Aorta (tissue), 5 donors: ENCODE results near the gene THSD7A. TPM values are rescaled to one million over a fixed set of nuclear protein-coding genes. Genes with fewer than 3 reads are reported as not detected.

Experiments used
- ATAC-seq: fragments of 200-7000 bp; cut with Tn5 transposase; one replicate; pipeline ENCODE4 v1.9.1; 2022; ENCODE audit warnings: moderate library complexity; ENCODE audit not compliant: low FRiP score
- DNase-seq, 2 donors: peaks; one replicate each; pipeline ENCODE4 v3.0.0-alpha.2; 2020
- H3K27ac ChIP-seq, 2 donors: one replicate each; pipeline ENCODE4 v1.5.1; 2013; ENCODE audit warnings: low read length in 2 of 2, mild to moderate bottlenecking in 2 of 2, moderate library complexity in 2 of 2, control low read depth in 1 of 2, inconsistent platforms in 1 of 2, low read depth in 1 of 2
- H3K27me3 ChIP-seq, 2 donors: one replicate each; pipeline ENCODE4 v1.6.1; 2013; ENCODE audit warnings: control low read depth in 1 of 2, low read length in 1 of 2, mild to moderate bottlenecking in 1 of 2, moderate library complexity in 1 of 2; ENCODE audit not compliant: insufficient read depth in 2 of 2, control insufficient read depth in 1 of 2
- H3K36me3 ChIP-seq, 2 donors: one replicate each; pipeline ENCODE4 v1.6.1; 2013; ENCODE audit warnings: control low read depth in 1 of 2, low read length in 1 of 2, mild to moderate bottlenecking in 1 of 2; ENCODE audit not compliant: insufficient read depth in 2 of 2, control insufficient read depth in 1 of 2
- H3K4me1 ChIP-seq, 2 donors: one replicate each; pipeline ENCODE4 v1.6.1; 2013; ENCODE audit warnings: low read length in 2 of 2, control low read depth in 1 of 2, mild to moderate bottlenecking in 1 of 2, moderate library complexity in 1 of 2; ENCODE audit not compliant: insufficient read depth in 2 of 2, control insufficient read depth in 1 of 2
- H3K4me3 ChIP-seq, 2 donors: one replicate each; pipeline ENCODE4 v1.5.1; 2013; ENCODE audit warnings: low read length in 2 of 2, control low read depth in 1 of 2, mild to moderate bottlenecking in 1 of 2
- H3K9me3 ChIP-seq: one replicate; pipeline ENCODE4 v1.6.1; 2013; ENCODE audit warnings: mild to moderate bottlenecking, low read length; ENCODE audit not compliant: control insufficient read depth
- whole genome bisulfite sequencing, 2 donors: extraction: QIAGEN DNeasy Blood & Tissue Kit; methylation state at CpG; one replicate each; pipeline ENCODE4 v1.1.7; 2013; 5-methylcytosine and 5-hydroxymethylcytosine counted together
- intact Hi-C, 2 donors: fragments of 100-400 bp; cut with DNase I; formaldehyde crosslinking; loops; one replicate each; pipeline versions ENCODE4 v1.14.2 to v1.15.0; 2022
- polyA plus RNA-seq, 2 donors: library from polyadenylated mRNA; stranded (reverse); fragments of 200-250 nt; gene quantifications; one replicate each; pipeline ENCODE4 v1.2.3, GENCODE V29; 2013
- total RNA-seq, 2 donors: library from RNA; stranded (reverse); fragmentation: NEBNext Ultra II Directional; extraction: Animal tissue kit (Norgen Biotek cat#: 25700); gene quantifications; one replicate each; pipeline ENCODE4 v1.2.1, GENCODE V29; 2021
- donor health status: healthy with polysubstance abuse.
- donor health status: Bipolar disorder and iron deficiency.
- donor health status: DM: no; HTN: no; CAD: no.
- donor health status: DM: no; HTN: no; CAD: no.
- donor health status: DM: yes; HTN: yes; CAD: no.

Gene THSD7A
- total and polyA plus RNA-seq, 4 donors, result 0.03 to 20.0 (median 12.1) TPM; not detected in 1

DNA sequence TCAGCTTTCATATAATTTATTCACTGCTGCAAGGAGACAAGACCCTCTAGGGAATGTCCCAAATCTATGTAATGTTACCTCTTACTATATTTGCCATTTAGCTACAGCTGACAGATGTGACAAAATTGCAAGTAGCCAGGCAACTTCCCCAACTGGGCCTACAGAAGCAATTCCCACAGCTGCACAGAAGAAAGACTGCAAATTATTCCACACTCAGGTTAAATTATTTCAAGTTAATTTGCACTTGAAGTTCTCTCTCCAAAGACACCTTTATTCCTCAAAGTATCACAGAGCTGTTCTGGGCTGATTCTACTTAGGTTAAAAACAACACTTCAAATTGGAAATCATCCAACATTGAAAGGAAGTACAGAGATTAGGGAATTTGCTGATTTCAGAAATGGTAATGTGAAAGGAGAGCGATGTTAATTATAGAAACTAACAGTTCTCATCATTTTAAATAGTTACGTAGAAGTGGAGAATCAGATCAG, 133.6 kb downstream of the THSD7A start:
- 19 to 27% methylated on average over 2 of the region's 2 CpGs for WGBS, 2 donors
- DNase-seq (no peak), ATAC-seq (no peak)
- no peaks in the 10 kb centered on the region for H3K4me1 ChIP-seq
- H3K4me3 ChIP-seq, result no peak overlapping the region
- no peaks in the 10 kb centered on the region for H3K27me3 ChIP-seq
- H3K27ac ChIP-seq, result no peak overlapping the region
- intact Hi-C loops, result no loop called here
- no peaks in the 10 kb centered on the region for H3K9me3 ChIP-seq
- no peaks in the 10 kb centered on the region for H3K36me3 ChIP-seq

DNA sequence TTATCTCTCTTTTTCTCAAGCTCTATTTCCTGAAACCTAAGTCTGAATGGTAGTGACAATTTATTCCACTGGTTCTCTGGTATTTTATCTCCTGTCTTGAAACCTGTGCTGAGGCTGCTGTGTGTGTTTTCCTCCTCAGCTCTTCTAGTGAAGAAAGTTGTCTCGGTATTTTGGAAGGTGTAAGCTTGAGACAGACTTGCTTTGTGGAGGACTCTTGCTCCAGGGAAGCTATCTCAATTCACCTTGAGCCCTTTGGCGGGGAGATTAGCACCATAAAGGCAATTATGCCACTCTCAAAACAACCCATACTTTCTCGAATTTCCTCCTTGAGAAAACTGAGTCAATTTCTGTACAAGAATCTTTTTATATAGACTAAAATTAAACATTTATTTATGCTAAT, 141.6 kb downstream of the THSD7A start:
- no peaks in the 10 kb centered on the region for H3K27me3 ChIP-seq
- H3K9me3 ChIP-seq, result no peaks in the 10 kb centered on the region
- no peak overlapping the region for H3K27ac ChIP-seq
- H3K4me3 ChIP-seq, result no peak overlapping the region
- intact Hi-C loops, result no loop called here
- ATAC-seq, result no peak
- no peaks in the 10 kb centered on the region for H3K36me3 ChIP-seq
- H3K4me1 ChIP-seq, result no peaks in the 10 kb centered on the region
- DNase-seq, result no peak
- WGBS, 2 donors, result 63 to 68% methylated on average over 3 of the region's 3 CpGs

DNA sequence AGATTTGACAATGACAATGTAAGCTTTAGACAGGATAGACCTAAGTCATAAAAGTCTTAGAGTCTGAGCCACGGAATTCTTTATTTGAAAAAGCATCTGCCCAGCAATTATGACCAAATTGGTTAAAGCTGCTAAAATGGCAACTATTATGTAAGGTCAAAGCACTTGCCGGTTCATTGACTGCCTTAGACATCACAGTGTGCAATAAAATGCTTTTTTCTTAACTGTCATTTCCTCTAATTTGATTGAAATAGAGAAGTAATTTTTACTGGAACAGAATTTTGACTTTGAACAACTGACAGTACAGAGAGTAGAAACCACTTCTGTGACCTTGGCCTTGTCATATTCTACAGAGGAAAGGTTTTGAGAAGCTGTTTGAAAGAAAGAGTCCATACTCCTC, 142.9 kb downstream of the THSD7A start:
- intact Hi-C loops, result no loop called here
- Histone ChIP-seq H3K9me3 (no peaks in the 10 kb centered on the region), H3K4me1 (no peaks in the 10 kb centered on the region), H3K27me3 (no peaks in the 10 kb centered on the region), H3K4me3 (no peak overlapping the region), H3K27ac (no peak overlapping the region), H3K36me3 (no peaks in the 10 kb centered on the region)
- no peak for DNase-seq
- no peak for ATAC-seq
- 77 to 80% methylated on average over 2 of the region's 2 CpGs for WGBS, 2 donors

DNA sequence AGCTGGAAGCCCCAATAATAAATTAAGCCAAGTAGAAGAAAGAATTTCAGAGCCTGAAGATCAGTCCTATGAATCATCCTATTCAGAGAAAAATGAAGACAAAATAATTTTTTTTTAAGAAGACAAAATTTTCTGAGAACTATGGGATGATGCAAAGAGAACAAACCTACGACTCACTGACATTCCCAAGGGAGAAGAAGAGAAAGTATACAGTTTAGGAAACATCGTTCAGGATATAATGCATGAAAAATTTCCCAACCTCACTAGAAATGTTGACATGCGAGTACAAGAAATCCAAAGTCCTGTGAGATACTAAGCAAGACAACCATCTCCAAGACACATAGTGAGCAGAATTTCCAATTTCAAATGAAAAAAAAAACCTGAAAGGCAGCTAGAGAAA, 150.5 kb downstream of the THSD7A start:
- no peak overlapping the region for H3K27ac ChIP-seq
- no peaks in the 10 kb centered on the region for H3K27me3 ChIP-seq
- no peak overlapping the region for H3K4me3 ChIP-seq
- 84 to 86% methylated on average over 3 of the region's 3 CpGs for WGBS, 2 donors
- intact Hi-C loops, result no loop called here
- no peaks in the 10 kb centered on the region for H3K9me3 ChIP-seq
- ATAC-seq, result no peak
- no peaks in the 10 kb centered on the region for H3K4me1 ChIP-seq
- DNase-seq, result no peak
- no peaks in the 10 kb centered on the region for H3K36me3 ChIP-seq

DNA sequence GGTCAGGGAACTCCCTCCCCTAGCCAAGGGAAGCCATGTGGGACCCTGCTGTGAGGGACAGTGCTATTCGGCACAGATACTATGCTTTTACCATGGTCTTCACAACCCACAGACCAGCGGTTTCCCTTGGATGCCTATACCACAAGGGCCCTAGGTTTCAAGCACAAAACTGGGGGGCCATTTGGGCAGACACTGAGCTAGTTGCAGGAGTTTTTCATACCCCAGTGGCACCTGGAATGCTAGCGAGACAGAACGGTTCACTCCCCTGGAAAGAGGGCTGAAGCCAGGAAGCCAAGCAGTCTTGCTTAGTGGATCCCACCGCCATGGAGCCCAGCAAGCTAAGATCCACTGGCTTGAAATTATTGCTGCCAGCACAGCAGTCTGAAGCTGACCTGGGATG, 156.8 kb downstream of the THSD7A start:
- no peaks in the 10 kb centered on the region for H3K36me3 ChIP-seq
- intact Hi-C loops, result no loop called here
- H3K27me3 ChIP-seq, result no peaks in the 10 kb centered on the region
- WGBS, 2 donors, result 95 to 96% methylated on average over 5 of the region's 5 CpGs
- H3K27ac ChIP-seq, result no peak overlapping the region
- no peak for DNase-seq
- ATAC-seq, result no peak
- H3K4me1 ChIP-seq, result no peaks in the 10 kb centered on the region
- H3K4me3 ChIP-seq, result no peak overlapping the region
- H3K9me3 ChIP-seq, result peaks cover 1% of the 10 kb centered on the region

DNA sequence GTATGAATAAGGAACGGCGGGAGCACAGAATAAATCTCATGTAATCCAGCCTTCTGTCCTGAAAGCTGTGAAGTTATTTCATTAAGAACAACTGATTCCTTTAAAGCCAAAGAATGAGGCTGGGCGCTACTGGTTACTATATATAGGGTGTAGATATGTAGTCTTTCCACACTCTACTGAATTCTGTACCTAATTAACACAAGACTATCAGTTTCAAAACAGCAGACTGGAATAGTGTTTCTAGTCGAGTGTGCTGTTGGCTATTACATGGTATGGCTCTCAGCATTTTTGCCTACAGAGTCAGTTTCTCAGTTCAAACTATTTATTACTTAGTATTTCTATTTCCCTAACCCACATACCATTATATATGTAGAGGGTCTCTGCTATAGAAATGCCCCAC, 163.3 kb downstream of the THSD7A start:
- DNase-seq (no peak), ATAC-seq (no peak)
- Histone ChIP-seq H3K36me3 (no peaks in the 10 kb centered on the region), H3K9me3 (no peaks in the 10 kb centered on the region), H3K27ac (no peak overlapping the region), H3K4me3 (no peak overlapping the region), H3K27me3 (no peaks in the 10 kb centered on the region), H3K4me1 (no peaks in the 10 kb centered on the region)
- intact Hi-C loops, result no loop called here
- 34 to 58% methylated on average over 4 of the region's 4 CpGs for WGBS, 2 donors

DNA sequence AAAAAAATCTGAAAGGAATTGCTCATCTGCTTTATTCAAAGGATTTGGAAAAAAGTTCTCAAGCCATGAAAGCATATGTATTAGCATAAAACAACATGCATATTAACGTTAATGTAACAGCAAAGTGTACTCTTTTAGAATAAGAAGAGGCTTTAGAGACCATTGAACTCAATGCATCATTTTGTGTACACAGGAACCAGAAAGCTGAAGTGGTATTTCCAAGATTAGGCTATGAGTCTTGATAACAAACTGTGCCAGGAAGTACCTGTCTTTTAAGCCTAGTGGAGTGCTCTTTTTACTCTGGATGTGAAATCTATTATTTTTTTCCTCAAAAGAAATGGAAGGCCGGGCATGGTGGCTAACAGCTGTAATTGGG, 164.2 kb downstream of the THSD7A start:
- no peaks in the 10 kb centered on the region for H3K9me3 ChIP-seq

DNA sequence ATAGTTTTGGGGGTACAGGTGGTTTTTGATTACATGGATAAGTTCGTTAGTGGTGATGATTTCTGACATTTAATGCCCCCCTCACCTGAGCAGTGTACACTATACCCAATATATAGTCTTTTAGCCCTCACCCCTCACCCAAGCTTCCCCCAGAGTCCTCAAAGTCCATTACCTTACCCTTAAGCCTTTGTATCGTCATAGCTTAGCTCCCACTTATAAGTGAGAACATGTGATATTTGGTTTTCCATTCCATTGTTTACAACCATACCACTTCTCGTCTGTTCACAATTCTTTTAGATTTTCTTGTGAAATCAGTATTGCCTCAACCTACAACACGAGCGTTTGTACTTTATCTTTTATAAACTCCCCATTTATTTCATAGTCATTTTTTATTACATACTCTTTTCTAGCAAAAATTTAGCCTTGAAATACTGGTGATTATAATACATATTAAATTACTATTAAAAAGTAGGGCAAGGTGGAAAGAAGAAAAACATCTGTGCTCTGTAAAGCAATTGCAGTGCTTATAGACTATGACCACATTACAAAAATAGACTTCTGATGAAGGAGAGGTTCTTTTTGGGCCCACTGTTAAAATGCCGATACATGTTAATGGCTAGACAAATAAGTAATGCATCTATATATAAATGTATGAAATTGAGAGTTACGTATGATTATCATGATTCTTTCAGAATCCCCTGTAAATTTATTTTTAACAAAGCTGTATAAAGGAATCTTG, 164.8 kb downstream of the THSD7A start:
- ATAC-seq, result no peak

More for the DNA sequence above, 164.2 kb downstream of the THSD7A start:
- no peak overlapping the region for H3K27ac ChIP-seq
- no peaks in the 10 kb centered on the region for H3K4me1 ChIP-seq
- WGBS, 2 donors, result 79 to 80% methylated on average over 2 of the region's 2 CpGs
- no peaks in the 10 kb centered on the region for H3K27me3 ChIP-seq
- H3K4me3 ChIP-seq, result no peak overlapping the region
- ATAC-seq (no peak), DNase-seq (no peak)
- intact Hi-C loops, result no loop called here
- H3K36me3 ChIP-seq, result no peaks in the 10 kb centered on the region

DNA sequence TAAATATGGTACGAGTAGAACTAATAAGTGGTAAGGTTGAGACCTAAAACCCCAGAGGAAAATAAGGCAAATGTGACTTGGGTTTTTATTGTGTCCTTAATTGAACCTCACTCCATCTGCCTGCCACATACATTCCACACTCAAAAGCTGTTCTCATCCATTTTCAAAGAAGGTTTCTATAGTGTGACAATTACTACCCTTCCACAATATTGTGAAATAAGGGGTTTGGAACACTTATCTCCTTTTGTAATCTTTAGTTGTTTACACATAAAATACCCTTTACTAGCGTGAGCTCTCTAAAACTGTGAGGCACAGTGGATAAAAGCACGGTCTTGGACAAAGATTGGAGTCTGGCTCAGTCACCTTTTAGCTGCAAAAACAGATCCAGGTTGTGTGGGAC, 166.6 kb downstream of the THSD7A start:
- Histone ChIP-seq H3K27me3 (no peaks in the 10 kb centered on the region), H3K9me3 (no peaks in the 10 kb centered on the region), H3K4me3 (no peak overlapping the region), H3K36me3 (no peaks in the 10 kb centered on the region), H3K27ac (no peak overlapping the region), H3K4me1 (no peaks in the 10 kb centered on the region)
- no peak for DNase-seq
- ATAC-seq, result no peak
- WGBS, 2 donors, result 61 to 70% methylated on average over 3 of the region's 3 CpGs
- intact Hi-C loops, result no loop called here

More for the DNA sequence above, 164.8 kb downstream of the THSD7A start:
- no peaks in the 10 kb centered on the region for H3K27me3 ChIP-seq
- no peaks in the 10 kb centered on the region for H3K36me3 ChIP-seq
- intact Hi-C loops, result no loop called here
- H3K4me3 ChIP-seq, result no peak overlapping the region
- no peaks in the 10 kb centered on the region for H3K9me3 ChIP-seq
- DNase-seq, result no peak
- H3K27ac ChIP-seq, result no peak overlapping the region
- H3K4me1 ChIP-seq, result no peaks in the 10 kb centered on the region
- 81 to 87% methylated on average over 7 of the region's 7 CpGs for WGBS, 2 donors
